K562 (cell line): ENCODE data around the gene ADAMTS14.

Source experiments
- FOXP1 ChIP-seq: sonication (generic); formaldehyde crosslinking; IDR thresholded peaks from 2 replicates; pipeline ENCODE4 v1.8.0; 2022; ENCODE audit warnings: mild to moderate bottlenecking, missing genetic modification reagents
- POLR2A ChIP-seq: fragments of 450-650 bp; conservative IDR thresholded peaks from 2 replicates; pipeline ENCODE4 v1.6.1; 2016

DNA sequence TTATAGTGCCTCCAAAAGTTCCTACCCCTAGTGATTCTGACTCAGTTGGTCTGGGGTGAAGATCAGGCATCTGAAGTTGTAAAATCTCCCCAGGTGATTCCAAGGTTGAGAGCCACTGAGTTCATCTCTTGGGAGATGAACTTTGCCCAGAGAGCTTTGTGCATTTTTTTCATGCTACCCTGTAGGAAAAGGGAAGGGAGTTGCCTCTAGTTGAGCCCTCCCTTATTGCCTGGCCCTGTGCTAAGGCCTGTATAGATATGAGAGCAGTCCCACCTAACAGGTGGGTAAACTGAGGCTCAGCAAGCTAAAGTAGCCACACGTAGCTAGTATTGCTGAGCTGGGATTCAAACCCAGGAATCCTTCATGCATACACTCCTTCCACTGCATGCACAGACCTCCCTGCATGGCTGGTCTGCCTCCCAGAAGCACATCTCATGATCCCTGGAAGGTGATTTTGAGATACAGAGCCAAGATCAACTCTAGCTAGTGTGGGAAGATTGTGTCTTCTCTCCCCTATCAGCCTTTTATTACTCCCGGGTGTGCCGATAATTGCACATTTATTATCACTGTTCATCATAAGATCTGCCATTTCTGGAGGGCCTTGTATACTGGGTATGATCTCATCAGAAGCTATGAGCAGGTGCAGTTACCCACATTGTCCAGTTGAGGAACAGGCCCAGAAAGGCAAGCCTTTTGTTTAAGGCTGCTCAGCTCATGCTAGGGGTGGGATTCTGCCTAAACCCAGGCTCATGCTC is 65.9 kb downstream of the ADAMTS14 start:
- TF ChIP-seq POLR2A (no peak), FOXP1 (CRISPR knock-in tag) (no peak)
